Esophagus muscularis mucosa (tissue), 4 donors: Measurements from ENCODE around the gene POLD1.

Experiments used
- EP300 ChIP-seq: sonication (generic); formaldehyde crosslinking; IDR thresholded peaks from one replicate; pipeline ENCODE4 v1.6.1; 2017; ENCODE audit warnings: antibody characterized with exemption
- POLR2A ChIP-seq: fragments of 450-650 bp; IDR thresholded peaks from one replicate; pipeline ENCODE4 v1.6.1; 2017; ENCODE audit warnings: antibody characterized with exemption, moderate library complexity, mild to moderate bottlenecking, low read depth
- POLR2AphosphoS5 ChIP-seq, 2 donors: sonication (generic); formaldehyde crosslinking; IDR thresholded peaks; one replicate each; pipeline ENCODE4 v1.6.1; 2017; ENCODE audit warnings: antibody characterized with exemption in 2 of 2
- TF ChIP-seq, protein P1 (sequence below), 3 experiments: fragments of 200-600 bp in 2 of 3; fragments of 450-650 bp in 1 of 3; sonication (generic) in 2 of 3; IDR thresholded peaks; one replicate each; pipeline ENCODE4 v1.5.1; 2017 to 2019; ENCODE audit warnings: antibody characterized with exemption in 3 of 3, mild to moderate bottlenecking in 2 of 3, moderate library complexity in 1 of 3

DNA sequence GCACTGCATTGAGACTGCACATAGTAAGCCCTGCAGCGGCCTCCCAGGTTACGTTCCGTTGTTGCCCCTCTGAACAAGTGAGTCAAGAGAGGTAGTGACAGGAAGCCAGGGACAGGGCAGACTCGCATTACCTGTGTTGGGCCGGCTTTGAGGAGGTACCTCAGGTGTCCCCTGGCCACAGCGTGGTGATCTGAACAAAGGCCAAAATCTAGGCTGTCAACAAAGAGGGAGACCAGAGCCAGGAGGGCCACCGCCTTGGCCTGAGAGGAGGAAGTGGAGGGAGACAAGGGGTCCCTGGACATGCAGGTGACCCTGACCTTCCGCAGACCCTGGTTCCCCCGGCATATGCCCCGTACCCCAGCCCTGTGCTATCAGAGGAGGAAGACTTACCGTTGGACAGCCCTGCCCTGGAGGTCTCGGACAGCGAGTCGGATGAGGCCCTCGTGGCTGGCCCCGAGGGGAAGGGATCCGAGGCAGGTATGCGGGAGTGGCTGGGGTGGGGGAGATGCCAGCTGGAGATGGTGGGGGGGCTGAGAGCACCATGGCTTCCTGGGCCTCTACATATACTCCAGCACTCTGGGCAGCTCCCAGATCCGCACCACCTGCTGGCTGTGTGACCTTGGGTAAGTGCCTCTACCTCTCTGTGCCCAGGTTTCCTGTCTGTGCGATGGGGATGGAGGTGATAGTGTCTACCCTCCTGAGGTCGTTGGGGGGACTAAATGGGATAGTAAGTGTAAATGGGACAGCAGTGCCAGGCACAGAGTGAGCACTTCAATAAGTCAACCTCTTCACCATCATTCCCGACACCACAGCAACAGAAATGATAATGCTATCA lies 39.3 kb downstream of the POLD1 start:
- TF ChIP-seq, protein P1, sequence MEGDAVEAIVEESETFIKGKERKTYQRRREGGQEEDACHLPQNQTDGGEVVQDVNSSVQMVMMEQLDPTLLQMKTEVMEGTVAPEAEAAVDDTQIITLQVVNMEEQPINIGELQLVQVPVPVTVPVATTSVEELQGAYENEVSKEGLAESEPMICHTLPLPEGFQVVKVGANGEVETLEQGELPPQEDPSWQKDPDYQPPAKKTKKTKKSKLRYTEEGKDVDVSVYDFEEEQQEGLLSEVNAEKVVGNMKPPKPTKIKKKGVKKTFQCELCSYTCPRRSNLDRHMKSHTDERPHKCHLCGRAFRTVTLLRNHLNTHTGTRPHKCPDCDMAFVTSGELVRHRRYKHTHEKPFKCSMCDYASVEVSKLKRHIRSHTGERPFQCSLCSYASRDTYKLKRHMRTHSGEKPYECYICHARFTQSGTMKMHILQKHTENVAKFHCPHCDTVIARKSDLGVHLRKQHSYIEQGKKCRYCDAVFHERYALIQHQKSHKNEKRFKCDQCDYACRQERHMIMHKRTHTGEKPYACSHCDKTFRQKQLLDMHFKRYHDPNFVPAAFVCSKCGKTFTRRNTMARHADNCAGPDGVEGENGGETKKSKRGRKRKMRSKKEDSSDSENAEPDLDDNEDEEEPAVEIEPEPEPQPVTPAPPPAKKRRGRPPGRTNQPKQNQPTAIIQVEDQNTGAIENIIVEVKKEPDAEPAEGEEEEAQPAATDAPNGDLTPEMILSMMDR (IDR thresholded peaks at IDR 0.05): no peak
- TF ChIP-seq POLR2A (no peak), POLR2AphosphoS5 (IDR thresholded peaks at IDR 0.05) (no peak), EP300 (no peak)
